Liver (tissue), 9 donors: Measurements from ENCODE around the gene PKMYT1. TPM values are rescaled to one million over a fixed set of nuclear protein-coding genes. Genes with fewer than 3 reads are reported as not detected.

Source experiments
- DNase-seq: peaks from one replicate; pipeline ENCODE4 v3.0.0-alpha.2; 2017; ENCODE audit warnings: low spot score
- H3K27ac ChIP-seq, 2 donors: one replicate each; pipeline ENCODE4 v1.7.0; 2013; ENCODE audit warnings: inconsistent platforms in 2 of 2, low read length in 2 of 2, control low read depth in 1 of 2, low read depth in 1 of 2, mild to moderate bottlenecking in 1 of 2
- H3K27me3 ChIP-seq, 4 donors: one replicate each; pipeline versions ENCODE4 v1.6.1 to v1.7.0; 2013; ENCODE audit warnings: low read length in 3 of 4, inconsistent platforms in 1 of 4, mild to moderate bottlenecking in 1 of 4, moderate library complexity in 1 of 4; ENCODE audit not compliant: control insufficient read depth in 4 of 4, insufficient read depth in 4 of 4
- H3K36me3 ChIP-seq, 4 donors: one replicate each; pipeline versions ENCODE4 v1.6.1 to v1.7.0; 2013; ENCODE audit warnings: low read length in 3 of 4, mild to moderate bottlenecking in 3 of 4, low read depth in 1 of 4, moderate library complexity in 1 of 4; ENCODE audit not compliant: control insufficient read depth in 4 of 4, insufficient read depth in 3 of 4
- H3K4me1 ChIP-seq, 4 donors: one replicate each; pipeline versions ENCODE4 v1.6.1 to v1.7.0; 2013; ENCODE audit warnings: low read length in 3 of 4, mild to moderate bottlenecking in 3 of 4, moderate library complexity in 1 of 4; ENCODE audit not compliant: control insufficient read depth in 4 of 4, insufficient read depth in 4 of 4
- H3K4me3 ChIP-seq, 3 donors: one replicate each; pipeline versions ENCODE4 v1.6.1 to v1.7.0; 2013; ENCODE audit warnings: low read length in 3 of 3, control low read depth in 1 of 3, low read depth in 1 of 3, mild to moderate bottlenecking in 1 of 3
- H3K9ac ChIP-seq, 2 donors: one replicate each; pipeline ENCODE4 v1.7.0; 2013; ENCODE audit warnings: low read length in 2 of 2, mild to moderate bottlenecking in 2 of 2, moderate library complexity in 2 of 2, control low read depth in 1 of 2, low read depth in 1 of 2
- H3K9me3 ChIP-seq, 4 donors: one replicate each; pipeline versions ENCODE4 v1.6.1 to v1.7.0; 2013; ENCODE audit warnings: low read length in 3 of 4; ENCODE audit not compliant: control insufficient read depth in 4 of 4
- CTCF ChIP-seq: fragments of 150-350 bp; IDR thresholded peaks from 2 replicates; pipeline ENCODE4 v1.5.1; 2017; ENCODE audit warnings: improper control_type of control experiment, low read depth, low read length; ENCODE audit not compliant: missing input control
- EGR1 ChIP-seq, 2 donors: IDR thresholded peaks; 2 replicates each; pipeline ENCODE4 v1.6.1; 2016 to 2018; ENCODE audit warnings: antibody characterized with exemption in 2 of 2, low read depth in 2 of 2
- FOXA1 ChIP-seq: IDR thresholded peaks from 2 replicates; pipeline ENCODE4 v1.6.1; 2016; ENCODE audit warnings: antibody characterized with exemption
- FOXA2 ChIP-seq: IDR thresholded peaks from 2 replicates; pipeline ENCODE4 v1.6.1; 2016; ENCODE audit warnings: antibody characterized with exemption
- HNF4A ChIP-seq, 2 donors: conservative IDR thresholded peaks; 2 replicates each; pipeline ENCODE4 v1.6.1; 2016; ENCODE audit warnings: antibody characterized with exemption in 2 of 2, mild to moderate bottlenecking in 2 of 2
- HNF4G ChIP-seq: IDR thresholded peaks from 2 replicates; pipeline ENCODE4 v1.6.1; 2016; ENCODE audit warnings: antibody characterized with exemption
- JUND ChIP-seq, 2 donors: IDR thresholded peaks; 2 replicates each; pipeline ENCODE4 v1.6.1; 2016; ENCODE audit warnings: antibody characterized with exemption in 2 of 2
- MAX ChIP-seq: IDR thresholded peaks from 2 replicates; pipeline ENCODE4 v1.6.1; 2016; ENCODE audit warnings: antibody characterized with exemption
- NR2F2 ChIP-seq: IDR thresholded peaks from 2 replicates; pipeline ENCODE4 v1.6.1; 2016; ENCODE audit warnings: antibody characterized with exemption
- RAD21 ChIP-seq, 2 donors: IDR thresholded peaks; 2 replicates each; pipeline ENCODE4 v1.6.1; 2016; ENCODE audit warnings: antibody characterized with exemption in 2 of 2, mild to moderate bottlenecking in 2 of 2
- REST ChIP-seq: IDR thresholded peaks from 2 replicates; pipeline ENCODE4 v1.6.1; 2016; ENCODE audit warnings: antibody characterized with exemption, mild to moderate bottlenecking
- SP1 ChIP-seq: IDR thresholded peaks from 2 replicates; pipeline ENCODE4 v1.6.1; 2018; ENCODE audit warnings: antibody characterized with exemption, mild to moderate bottlenecking
- TAF1 ChIP-seq: conservative IDR thresholded peaks from 2 replicates; pipeline ENCODE4 v1.6.1; 2016; ENCODE audit warnings: antibody characterized with exemption, mild to moderate bottlenecking
- YY1 ChIP-seq: IDR thresholded peaks from 2 replicates; pipeline ENCODE4 v1.6.1; 2016; ENCODE audit warnings: antibody characterized with exemption, mild to moderate bottlenecking
- ZBTB33 ChIP-seq: IDR thresholded peaks from 2 replicates; pipeline ENCODE4 v1.6.1; 2016; ENCODE audit warnings: antibody characterized with exemption
- WGBS: extraction: QIAGEN DNeasy Blood & Tissue Kit; methylation state at CpG from one replicate; pipeline ENCODE4 v1.1.7; 2013; 5-methylcytosine and 5-hydroxymethylcytosine counted together
- polyA plus RNA-seq, 2 donors: library from polyadenylated mRNA; stranded (reverse) in 1 of 2; unstranded in 1 of 2; fragments of 200-250 nt in 1 of 2; fragments of >200 nt in 1 of 2; fragmentation: Nextera tagmentation in 1 of 2; extraction: Ambion mirVana in 1 of 2; gene quantifications; one replicate each; pipeline versions ENCODE4 v1.2.1 to v1.2.3, GENCODE V29; 2013 to 2015
- total RNA-seq, 2 donors: library from RNA; depleted of rRNA; stranded (reverse); fragments of >200 nt; gene quantifications; one replicate each; pipeline ENCODE4 v1.2.3, GENCODE V29; 2014
- TF ChIP-seq, protein P1 (sequence below): IDR thresholded peaks from 2 replicates; pipeline ENCODE4 v1.6.1; 2016; ENCODE audit warnings: antibody characterized with exemption
- donor health status: healthy.
- donor health status: healthy.
- donor health status: healthy.
- donor health status: healthy.
- donor health status: healthy.

The PKMYT1 gene
- total and polyA plus RNA-seq, 4 donors, result 0.50 to 15.8 (median 2.6) TPM

DNA sequence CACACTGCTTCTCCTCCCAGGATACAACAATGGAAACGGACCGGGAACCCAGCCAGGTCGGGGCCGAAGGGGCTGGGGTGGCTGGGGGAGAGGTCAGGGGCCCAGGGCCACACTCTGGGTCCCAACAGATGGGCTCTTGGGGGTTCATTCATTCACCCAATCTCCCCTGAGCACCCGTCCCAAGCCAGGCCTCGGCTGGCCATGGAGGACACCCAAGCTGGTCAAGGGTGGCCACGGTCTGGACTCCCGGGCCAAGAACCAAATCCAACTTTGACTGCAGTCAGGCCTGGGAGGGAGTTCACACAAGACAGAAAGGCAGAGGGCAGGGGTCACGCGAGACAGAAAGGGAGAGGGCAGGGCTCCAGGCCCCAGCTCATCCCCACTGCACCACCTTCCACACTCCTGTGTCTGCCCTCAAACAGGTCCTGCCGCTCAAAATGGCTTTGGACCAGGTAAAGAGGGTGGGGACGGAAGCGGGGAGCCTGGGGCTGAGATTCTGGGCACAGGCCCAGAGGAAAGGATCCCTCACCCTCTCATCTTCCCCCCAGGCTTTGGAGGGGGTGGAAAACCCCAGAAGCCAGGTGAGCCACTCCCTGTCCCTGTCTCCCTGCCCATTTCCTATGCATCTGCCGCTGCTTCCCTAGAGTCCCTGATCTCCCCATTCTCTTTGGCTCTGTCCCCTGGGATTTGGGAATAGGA lies 12.3 kb upstream of the PKMYT1 start:
- H3K4me1 ChIP-seq, result no peaks in the 10 kb centered on the region
- no peak overlapping the region for H3K4me3 ChIP-seq
- no peaks in the 10 kb centered on the region for H3K36me3 ChIP-seq
- no peak overlapping the region for H3K27ac ChIP-seq
- H3K9me3 ChIP-seq, result no peaks in the 10 kb centered on the region
- TF ChIP-seq HNF4G (no peak), YY1 (no peak), FOXA2 (no peak), FOXA1 (no peak), SP1 (no peak), RAD21 (IDR thresholded peaks at IDR 0.05) (no peak), HNF4A (conservative IDR thresholded peaks at IDR 0.05) (no peak), MAX (no peak), NR2F2 (no peak), REST (no peak), TAF1 (no peak), JUND (IDR thresholded peaks at IDR 0.05) (no peak), CTCF (no peak), EGR1 (IDR thresholded peaks at IDR 0.05; ENCODE audit: low read depth in 2 of 2) (no peak), ZBTB33 (no peak)
- TF ChIP-seq, protein P1, sequence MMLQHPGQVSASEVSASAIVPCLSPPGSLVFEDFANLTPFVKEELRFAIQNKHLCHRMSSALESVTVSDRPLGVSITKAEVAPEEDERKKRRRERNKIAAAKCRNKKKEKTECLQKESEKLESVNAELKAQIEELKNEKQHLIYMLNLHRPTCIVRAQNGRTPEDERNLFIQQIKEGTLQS, result no peak
- H3K9ac ChIP-seq, result no peak overlapping the region
- H3K27me3 ChIP-seq, result no peaks in the 10 kb centered on the region
- DNase-seq, result no peak
- WGBS, result 87% methylated on average over 14 of the region's 14 CpGs
